CD4-positive, alpha-beta T cell treated with Interleukin-17A for 1 hour (primary cell): ENCODE data around the gene MYO6.

Experiments
- DNase-seq: peaks from one replicate; pipeline ENCODE4 v3.0.0-alpha.2; 2020

Gene MYO6

GRCh38 chr6:75830959-75831885, 82.2 kb downstream of the MYO6 start:
- DNase-seq, result peak; percentile 3

GRCh38 chr6:75834447-75834846, 85.4 kb downstream of the MYO6 start:
- DNase-seq, result no peak

- DNase-seq, result no peak
These were observed 93.2 kb downstream of the MYO6 start for GRCh38 chr6:75842191-75842590.

- no peak for DNase-seq
These were observed 93.7 kb downstream of the MYO6 start for GRCh38 chr6:75842732-75843131.

GRCh38 chr6:75843396-75843795, 94.4 kb downstream of the MYO6 start:
- DNase-seq, result no peak

DNA sequence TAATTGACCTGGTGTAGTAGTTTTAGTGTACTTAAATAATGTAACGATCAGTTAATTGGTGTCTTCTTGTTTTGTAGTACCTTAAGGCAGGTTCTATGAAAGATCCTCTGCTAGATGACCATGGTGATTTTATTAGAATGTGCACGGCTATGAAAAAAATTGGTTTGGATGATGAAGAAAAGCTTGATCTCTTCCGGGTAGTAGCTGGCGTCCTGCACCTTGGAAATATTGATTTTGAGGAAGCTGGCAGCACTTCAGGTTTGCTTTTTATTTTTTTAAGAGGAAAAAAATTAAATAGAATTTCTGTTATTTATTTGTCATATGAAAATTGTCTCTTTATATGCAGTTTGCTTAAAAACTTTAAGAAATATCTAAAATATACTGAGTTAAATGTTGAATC, 99.2 kb downstream of the MYO6 start:
- no peak for DNase-seq

- DNase-seq, result no peak
These were observed 100.4 kb downstream of the MYO6 start for GRCh38 chr6:75849329-75850025.

DNA sequence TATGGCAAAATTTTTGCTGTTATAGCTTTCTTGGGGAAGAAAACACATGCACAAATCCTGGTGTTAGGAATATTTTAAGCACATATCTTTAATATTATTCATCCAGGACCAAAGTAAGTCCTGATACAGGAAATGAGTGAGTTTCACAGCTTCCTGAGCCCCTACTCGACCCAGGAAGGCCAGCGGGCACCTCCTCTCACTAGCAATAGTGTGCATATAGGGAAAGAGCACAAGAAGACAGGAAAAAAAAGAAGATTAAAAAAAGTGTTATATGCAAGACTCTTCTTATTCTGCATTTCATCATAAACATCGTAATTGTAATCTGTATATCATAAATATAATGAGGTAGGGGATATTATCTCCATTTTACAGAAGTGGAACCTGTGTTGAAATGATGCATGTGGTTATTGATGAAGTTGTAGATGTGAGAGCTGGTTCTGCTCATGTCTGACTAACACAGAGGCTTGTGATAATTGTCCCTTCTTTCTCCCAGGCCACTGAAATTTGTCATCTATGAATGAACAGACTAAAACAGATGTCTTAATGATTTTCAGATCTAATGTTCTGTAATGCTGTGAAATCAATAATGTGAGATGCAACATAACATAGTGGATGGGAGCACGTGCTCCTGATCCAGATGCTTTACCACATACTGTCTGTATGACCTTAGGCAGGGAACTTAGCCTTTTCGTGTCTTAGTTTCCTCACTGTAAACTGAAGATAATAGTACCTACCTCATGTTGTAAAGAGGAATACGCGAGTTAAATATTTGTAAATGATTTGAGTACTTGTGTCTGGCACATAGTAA, 101.2 kb downstream of the MYO6 start:
- no peak for DNase-seq

- DNase-seq, result no peak
These were observed 103.7 kb downstream of the MYO6 start for GRCh38 chr6:75852721-75853120.

DNA sequence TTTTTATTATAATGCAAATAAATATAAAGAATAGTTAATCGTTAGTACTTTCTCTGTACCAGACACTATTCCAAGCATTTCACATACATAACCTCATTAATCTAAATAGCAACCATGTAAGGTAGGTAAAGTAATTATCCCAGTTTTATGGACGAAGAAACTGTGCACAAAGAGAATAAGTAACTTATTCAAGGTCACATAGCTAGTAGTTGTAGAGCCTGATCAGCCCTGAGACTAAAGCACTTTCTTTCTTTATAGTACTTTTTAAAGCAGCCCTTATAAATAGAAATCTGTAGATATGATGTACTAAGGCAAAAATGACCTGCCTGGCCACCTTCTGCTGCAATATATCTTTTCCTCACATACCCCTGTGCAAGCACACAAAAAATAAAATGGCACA, 104.8 kb downstream of the MYO6 start:
- no peak for DNase-seq

GRCh38 chr6:75855052-75855451, 106.0 kb downstream of the MYO6 start:
- peak; percentile 31 for DNase-seq

DNA sequence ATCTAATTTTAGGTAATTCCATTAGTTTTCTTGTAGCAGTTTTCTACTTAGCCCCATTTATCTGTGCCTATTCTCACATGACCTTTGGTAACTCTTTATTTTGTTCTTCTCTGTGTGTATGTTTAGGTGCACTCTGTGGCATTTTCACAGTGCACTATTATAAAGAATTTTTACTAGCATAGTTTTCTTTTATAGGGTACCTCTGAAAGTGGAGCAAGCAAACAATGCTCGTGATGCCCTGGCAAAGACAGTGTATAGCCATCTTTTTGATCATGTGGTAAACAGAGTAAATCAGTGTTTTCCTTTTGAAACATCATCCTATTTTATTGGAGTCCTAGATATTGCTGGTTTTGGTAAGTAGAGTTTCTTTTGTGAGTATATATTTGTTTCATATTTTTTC, 107.9 kb downstream of the MYO6 start:
- DNase-seq, result no peak

DNA sequence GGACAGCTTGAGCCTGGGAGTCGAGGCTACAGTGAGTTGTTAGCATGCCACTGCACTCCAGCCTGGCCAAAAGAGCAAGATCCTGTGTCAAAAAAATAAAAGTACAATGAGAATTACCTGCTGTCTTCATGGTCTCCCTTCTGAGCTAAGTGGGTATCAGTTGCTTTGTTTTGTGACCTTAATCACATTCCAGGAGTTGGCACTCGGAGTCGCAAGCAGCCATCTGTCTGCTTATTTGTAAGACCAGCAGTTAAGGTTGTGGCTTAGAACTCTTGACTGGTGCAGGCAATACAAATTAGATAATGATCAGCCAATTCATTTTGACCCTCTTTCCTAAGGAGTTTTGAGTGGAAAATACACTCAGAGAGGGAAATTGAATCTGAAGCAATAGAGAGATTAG, 114.0 kb downstream of the MYO6 start:
- DNase-seq, result no peak

DNA sequence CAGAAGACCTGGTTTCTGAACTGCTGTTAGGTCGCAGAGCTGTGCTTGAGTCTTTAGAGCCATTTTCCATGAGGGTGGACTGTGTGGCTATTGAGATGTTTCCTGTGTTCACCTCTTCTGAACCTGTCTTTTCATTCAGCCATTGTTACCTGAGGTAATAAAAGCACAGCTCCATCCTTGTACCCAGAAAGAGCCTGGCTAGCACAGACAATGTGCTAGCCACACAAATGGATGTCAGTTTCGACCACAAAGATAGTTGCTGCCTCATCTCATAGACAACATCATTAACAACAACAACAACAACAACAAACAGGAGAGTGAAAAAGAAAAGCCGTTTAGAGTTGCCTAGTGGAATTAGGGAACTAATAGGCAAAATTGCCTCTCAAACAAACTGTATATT, 114.7 kb downstream of the MYO6 start:
- DNase-seq, result no peak

DNA sequence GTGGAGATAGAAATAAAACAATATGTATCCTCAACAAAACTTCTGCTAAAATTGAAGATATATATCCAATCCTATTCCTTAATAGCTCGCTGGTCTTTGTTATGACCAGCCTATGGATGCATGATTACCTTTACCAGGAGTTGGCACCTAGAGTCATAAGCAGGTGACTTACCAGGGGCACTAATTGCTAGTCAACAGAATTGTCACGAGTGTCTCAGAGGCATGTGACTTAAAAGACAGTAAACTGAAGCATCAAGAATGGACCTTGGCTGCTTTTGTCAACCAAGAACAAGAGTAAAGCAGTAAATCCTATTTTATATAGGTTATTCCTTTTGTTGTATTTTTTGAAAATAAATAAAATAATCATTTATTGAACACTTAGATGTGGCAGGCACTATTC, 115.4 kb downstream of the MYO6 start:
- no peak for DNase-seq

GRCh38 chr6:75870389-75870788, 121.3 kb downstream of the MYO6 start:
- DNase-seq, result no peak

- no peak for DNase-seq
These were observed 125.2 kb downstream of the MYO6 start for GRCh38 chr6:75874224-75874623.

DNA sequence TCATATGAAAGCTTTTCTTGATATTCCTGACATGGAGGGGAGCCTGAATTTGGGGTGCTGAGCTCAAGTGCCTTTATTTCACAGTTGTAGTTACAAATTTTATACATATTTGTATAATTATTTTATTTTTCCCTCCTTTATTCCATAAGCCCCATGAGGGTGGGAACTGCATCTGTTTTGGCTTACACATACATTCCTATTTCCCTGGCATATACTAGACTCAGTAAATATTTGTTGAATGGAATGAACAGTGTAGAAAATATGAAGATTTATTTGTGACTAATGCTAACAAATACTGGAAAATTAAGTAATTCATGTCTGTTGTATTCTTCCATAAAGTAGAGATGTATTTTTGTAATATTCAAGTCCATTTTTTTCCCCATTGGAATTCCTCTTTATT, 127.1 kb downstream of the MYO6 start:
- DNase-seq, result no peak

- DNase-seq, result no peak
These were observed 131.3 kb downstream of the MYO6 start for GRCh38 chr6:75880305-75880704.

- DNase-seq, result no peak
These were observed 133.7 kb downstream of the MYO6 start for GRCh38 chr6:75882734-75883133.

- no peak for DNase-seq
These were observed 135.8 kb downstream of the MYO6 start for GRCh38 chr6:75884822-75885221.

DNA sequence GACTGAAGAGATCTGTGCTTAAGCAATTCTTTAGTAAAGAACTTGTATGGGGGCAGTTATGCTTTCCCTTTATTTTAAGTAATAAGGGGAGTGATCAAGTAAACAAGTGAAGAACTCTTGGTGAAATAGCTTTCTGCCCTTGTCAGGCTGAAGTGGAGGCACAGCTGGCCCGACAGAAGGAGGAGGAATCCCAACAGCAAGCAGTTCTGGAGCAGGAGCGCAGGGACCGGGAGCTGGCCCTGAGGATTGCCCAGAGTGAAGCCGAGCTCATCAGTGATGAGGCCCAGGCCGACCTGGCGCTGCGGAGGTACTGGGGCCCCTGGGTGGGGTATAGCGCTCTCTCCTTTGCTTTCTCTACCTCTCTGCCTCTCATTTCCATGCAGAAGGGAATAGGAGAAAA, 143.3 kb downstream of the MYO6 start:
- DNase-seq, result no peak

DNA sequence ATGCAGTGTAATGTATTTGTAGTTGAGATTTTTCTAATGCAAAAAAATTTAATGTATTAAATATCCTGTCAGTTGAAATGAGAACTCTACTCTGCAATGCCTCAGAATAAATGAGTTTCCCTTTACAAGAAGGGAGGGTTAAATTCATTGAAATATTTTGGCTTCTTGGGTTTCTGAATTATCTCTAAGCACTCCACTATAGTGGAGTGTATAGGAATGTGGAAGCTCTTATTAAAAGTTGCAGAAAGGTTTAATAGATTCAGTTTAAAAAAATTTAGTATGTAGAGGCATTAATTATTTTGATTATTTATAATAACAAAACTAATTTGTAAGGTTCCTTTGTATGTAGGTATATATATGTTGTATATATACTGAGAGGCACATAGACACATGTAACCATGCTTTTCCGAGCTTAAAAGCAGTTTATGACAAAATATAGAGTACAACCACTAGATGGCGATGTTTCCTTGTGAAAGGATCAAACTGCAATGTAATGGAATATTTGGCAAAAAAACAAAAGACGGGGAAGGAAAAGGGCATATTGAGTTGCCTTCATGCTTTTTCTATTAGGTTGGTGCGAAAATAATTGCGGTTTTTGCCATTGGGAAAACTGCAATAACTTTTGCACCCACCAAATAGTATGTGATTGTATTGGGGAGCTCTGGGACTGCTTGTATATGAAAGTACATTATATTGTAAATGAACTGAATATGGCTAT, 144.2 kb downstream of the MYO6 start:
- DNase-seq, result peak; percentile 50
